ENCODE results near the gene AFDN. TPM values are rescaled to one million over a fixed set of nuclear protein-coding genes. Genes with fewer than 3 reads are reported as not detected.

Gene AFDN, protein sequence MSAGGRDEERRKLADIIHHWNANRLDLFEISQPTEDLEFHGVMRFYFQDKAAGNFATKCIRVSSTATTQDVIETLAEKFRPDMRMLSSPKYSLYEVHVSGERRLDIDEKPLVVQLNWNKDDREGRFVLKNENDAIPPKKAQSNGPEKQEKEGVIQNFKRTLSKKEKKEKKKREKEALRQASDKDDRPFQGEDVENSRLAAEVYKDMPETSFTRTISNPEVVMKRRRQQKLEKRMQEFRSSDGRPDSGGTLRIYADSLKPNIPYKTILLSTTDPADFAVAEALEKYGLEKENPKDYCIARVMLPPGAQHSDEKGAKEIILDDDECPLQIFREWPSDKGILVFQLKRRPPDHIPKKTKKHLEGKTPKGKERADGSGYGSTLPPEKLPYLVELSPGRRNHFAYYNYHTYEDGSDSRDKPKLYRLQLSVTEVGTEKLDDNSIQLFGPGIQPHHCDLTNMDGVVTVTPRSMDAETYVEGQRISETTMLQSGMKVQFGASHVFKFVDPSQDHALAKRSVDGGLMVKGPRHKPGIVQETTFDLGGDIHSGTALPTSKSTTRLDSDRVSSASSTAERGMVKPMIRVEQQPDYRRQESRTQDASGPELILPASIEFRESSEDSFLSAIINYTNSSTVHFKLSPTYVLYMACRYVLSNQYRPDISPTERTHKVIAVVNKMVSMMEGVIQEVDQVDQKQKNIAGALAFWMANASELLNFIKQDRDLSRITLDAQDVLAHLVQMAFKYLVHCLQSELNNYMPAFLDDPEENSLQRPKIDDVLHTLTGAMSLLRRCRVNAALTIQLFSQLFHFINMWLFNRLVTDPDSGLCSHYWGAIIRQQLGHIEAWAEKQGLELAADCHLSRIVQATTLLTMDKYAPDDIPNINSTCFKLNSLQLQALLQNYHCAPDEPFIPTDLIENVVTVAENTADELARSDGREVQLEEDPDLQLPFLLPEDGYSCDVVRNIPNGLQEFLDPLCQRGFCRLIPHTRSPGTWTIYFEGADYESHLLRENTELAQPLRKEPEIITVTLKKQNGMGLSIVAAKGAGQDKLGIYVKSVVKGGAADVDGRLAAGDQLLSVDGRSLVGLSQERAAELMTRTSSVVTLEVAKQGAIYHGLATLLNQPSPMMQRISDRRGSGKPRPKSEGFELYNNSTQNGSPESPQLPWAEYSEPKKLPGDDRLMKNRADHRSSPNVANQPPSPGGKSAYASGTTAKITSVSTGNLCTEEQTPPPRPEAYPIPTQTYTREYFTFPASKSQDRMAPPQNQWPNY (N-terminal part only)
- total RNA-seq = 95.4 and 295 TPM in 2 replicates

GRCh38 chr6:167826896-167827582 lies at the start of gene AFDN:
AFDN (plus strand) TSS chr6:167826911; CDS start chr6:167827133, 222 bp downstream.

DNA sequence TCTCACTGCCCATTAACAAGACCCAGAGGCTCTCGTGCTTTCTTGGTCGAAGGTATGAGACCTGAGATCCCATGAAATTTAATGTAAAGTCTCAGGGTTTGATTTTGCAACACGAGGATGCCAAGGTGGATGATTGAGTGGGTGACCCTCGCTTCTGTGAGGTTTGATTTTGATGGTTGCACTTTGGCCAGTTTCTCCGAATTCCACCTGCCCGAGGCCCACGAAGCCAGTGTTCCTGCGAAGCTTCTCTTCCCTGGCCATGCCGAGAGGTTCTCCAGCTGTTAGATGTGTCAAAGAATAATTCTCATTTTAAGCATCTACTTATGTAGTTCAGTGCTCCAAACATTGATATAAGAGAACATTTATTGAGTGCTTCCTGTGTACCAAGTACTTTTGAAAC lies 170.9 kb downstream of the AFDN start, which contains the start of gene KIF25:
TSS of gene KIF25 (plus strand) at position 30 of the 400 bp plus-strand sequence. CDS start 31,915 bp downstream, outside the sequence.

Other genes starting within 250 kb of the AFDN start
- 0.19 and 0.49 TPM in 2 replicates for gene KIF25, start 170.8 kb downstream of the AFDN start, total RNA-seq